Measurements from ENCODE around the gene CKAP2L.

Gene CKAP2L

GRCh38 chr2:112757265-112757664, 7.1 kb downstream of the CKAP2L start:
- DNase-seq (ENCODE audit: low read depth) = no peak
- TF ChIP-seq, protein P1, sequence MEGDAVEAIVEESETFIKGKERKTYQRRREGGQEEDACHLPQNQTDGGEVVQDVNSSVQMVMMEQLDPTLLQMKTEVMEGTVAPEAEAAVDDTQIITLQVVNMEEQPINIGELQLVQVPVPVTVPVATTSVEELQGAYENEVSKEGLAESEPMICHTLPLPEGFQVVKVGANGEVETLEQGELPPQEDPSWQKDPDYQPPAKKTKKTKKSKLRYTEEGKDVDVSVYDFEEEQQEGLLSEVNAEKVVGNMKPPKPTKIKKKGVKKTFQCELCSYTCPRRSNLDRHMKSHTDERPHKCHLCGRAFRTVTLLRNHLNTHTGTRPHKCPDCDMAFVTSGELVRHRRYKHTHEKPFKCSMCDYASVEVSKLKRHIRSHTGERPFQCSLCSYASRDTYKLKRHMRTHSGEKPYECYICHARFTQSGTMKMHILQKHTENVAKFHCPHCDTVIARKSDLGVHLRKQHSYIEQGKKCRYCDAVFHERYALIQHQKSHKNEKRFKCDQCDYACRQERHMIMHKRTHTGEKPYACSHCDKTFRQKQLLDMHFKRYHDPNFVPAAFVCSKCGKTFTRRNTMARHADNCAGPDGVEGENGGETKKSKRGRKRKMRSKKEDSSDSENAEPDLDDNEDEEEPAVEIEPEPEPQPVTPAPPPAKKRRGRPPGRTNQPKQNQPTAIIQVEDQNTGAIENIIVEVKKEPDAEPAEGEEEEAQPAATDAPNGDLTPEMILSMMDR (IDR thresholded peaks at IDR 0.05; ENCODE audit: control insufficient read depth, insufficient read depth, low read depth, low read length, missing control alignments) = no peak
- H3K4me3 ChIP-seq (ENCODE audit: control insufficient read depth, low read depth, low read length) = no peak overlapping the region

DNA sequence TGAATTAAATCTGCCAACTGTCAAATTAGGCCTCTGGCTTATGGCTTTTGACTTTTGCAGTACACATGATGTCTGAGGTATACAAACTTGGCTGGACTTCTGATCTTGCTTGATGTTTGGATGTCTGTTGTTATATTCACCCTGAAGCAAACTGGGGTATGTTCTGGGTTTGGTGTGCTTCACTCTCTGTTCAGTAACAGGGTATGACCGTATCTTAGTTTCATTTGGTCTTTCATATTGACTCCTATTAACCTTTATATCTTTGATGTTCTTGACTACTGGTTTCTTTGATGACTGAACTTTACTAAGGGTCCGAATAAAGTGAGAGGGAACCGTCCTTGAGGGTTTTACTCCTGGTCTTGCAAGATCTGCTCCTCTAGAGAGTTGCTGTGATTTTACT, 8.2 kb downstream of the CKAP2L start:
- TF ChIP-seq, protein P1 (IDR thresholded peaks at IDR 0.05; ENCODE audit: control insufficient read depth, insufficient read depth, low read depth, low read length, missing control alignments) = no peak
- DNase-seq (ENCODE audit: low read depth) = no peak
- no peak overlapping the region for H3K4me3 ChIP-seq (ENCODE audit: control insufficient read depth, low read depth, low read length)

DNA sequence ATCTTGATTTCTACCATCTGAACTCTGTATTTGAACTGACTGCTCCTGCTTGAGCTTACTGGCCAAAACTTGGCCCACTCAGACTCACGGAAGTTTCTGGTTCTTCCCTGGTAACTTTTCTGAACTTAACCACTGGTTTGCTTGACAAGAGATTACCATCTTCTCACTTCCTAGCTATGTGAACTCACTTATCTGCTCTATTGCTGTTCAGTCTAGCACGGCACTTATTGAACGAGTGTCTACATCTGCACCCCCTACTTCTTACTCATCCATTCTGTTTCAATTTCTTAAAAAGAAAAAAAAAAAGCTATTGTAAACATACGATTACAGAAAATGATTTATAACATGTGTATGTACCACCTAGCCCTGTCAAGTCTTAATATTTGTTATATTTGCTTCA, 9.0 kb downstream of the CKAP2L start:
- no peak overlapping the region for H3K4me3 ChIP-seq (ENCODE audit: control insufficient read depth, low read depth, low read length)
- no peak for DNase-seq (ENCODE audit: low read depth)
- TF ChIP-seq, protein P1 (IDR thresholded peaks at IDR 0.05; ENCODE audit: control insufficient read depth, insufficient read depth, low read depth, low read length, missing control alignments) = no peak

- no peak for DNase-seq (ENCODE audit: low read depth)
- TF ChIP-seq, protein P1 (IDR thresholded peaks at IDR 0.05; ENCODE audit: control insufficient read depth, insufficient read depth, low read depth, low read length, missing control alignments) = no peak
- H3K4me3 ChIP-seq (ENCODE audit: control insufficient read depth, low read depth, low read length) = no peak overlapping the region
Measured at GRCh38 chr2:112754564-112754963, 9.8 kb downstream of the CKAP2L start.

GRCh38 chr2:112752667-112753066, 11.7 kb downstream of the CKAP2L start:
- TF ChIP-seq, protein P1 (IDR thresholded peaks at IDR 0.05; ENCODE audit: control insufficient read depth, insufficient read depth, low read depth, low read length, missing control alignments) = no peak

DNA sequence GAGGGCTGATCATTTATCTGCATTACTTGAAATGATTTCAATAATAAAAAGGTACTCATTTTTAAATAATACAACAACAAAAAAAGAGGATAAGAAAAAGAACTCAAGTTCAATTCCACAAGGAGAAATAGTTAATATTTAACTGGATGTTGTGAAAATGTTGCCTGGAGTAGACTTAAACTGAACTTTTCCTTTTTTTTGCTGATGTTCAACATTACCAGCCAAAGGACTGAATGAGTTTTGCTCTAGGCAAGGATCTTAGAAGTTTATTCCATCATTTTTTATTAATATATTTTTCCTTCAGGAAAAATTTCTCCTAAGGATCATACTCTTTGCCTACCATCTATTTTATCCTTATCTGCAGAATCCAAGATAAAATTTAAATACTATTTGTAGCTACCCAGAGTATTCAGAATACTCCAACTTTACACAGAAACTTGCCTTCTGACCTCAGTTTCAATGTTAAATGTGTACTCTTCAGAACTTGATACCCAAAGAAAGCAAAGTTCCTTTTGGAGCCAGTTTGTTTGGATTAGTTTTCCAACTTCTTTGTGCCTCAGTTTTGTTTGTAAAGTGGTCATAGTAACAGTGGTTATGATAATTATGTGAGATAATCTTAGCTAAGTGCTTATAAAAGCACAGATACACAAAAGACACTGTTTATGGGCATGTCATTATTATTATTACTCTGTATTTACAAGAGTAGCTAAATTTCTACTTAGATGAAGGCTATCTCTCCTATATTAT, 12.8 kb downstream of the CKAP2L start:
- TF ChIP-seq, protein P1 (IDR thresholded peaks at IDR 0.05; ENCODE audit: control insufficient read depth, insufficient read depth, low read depth, low read length, missing control alignments) = no peak
- no peak overlapping the region for H3K4me3 ChIP-seq (ENCODE audit: control insufficient read depth, low read depth, low read length)
- DNase-seq (ENCODE audit: low read depth) = no peak

More at GRCh38 chr2:112752667-112753066, 11.7 kb downstream of the CKAP2L start:
- H3K4me3 ChIP-seq (ENCODE audit: control insufficient read depth, low read depth, low read length) = no peak overlapping the region
- DNase-seq (ENCODE audit: low read depth) = no peak

All from AG09309 (cell line).